ENCODE measurements around the gene EZH1.
"Not testable (repeated sequence)": the region's sequence is repeated elsewhere in the genome, so short reads cannot be mapped to it uniquely, and the experiment has no call there.

Gene EZH1

GRCh38 chr17:42744283-42744805, 496 bp downstream of the EZH1 start:
- WGBS = 5% methylated on average over 32 of the region's 32 CpGs
- Histone ChIP-seq H2BK120ac (ENCODE audit: low read depth, low read length) (peak overlapping the region; percentile 56), H3K23ac (ENCODE audit: low read length in 2 of 2) (no peak overlapping the region), H3K79me1 (replicated peaks; ENCODE audit: low read length, poor library complexity, severe bottlenecking) (peaks cover 19% of the 10 kb centered on the region), H3K9me3 (ENCODE audit: control insufficient read depth, low read length) (no peaks in the 10 kb centered on the region), H3K36me3 (ENCODE audit: control insufficient read depth in 1 of 2, insufficient read depth in 2 of 2, low read depth in 1 of 2, low read length in 2 of 2) (peaks cover 3 to 12% of the 10 kb centered on the region in 2 experiments), H3K4me3 (ENCODE audit: insufficient read depth in 1 of 2, low read depth in 1 of 2, low read length in 2 of 2) (peak overlapping the region; percentile 72 to 77), H2BK15ac (ENCODE audit: low read depth, poor library complexity, severe bottlenecking) (no peak overlapping the region), H3K4ac (ENCODE audit: low read depth in 1 of 2, low read length in 2 of 2) (no peak overlapping the region), H3K27me3 (ENCODE audit: control insufficient read depth in 1 of 2, insufficient read depth in 1 of 2, low read length in 2 of 2) (peaks cover 0 to 7% of the 10 kb centered on the region in 2 experiments), H2BK5ac (ENCODE audit: low read depth, low read length, poor library complexity, severe bottlenecking) (no peak overlapping the region), H2BK12ac (ENCODE audit: low read length in 2 of 2) (peak overlapping the region in 1 of 2 experiments; percentile 10), H3K4me2 (ENCODE audit: low read length, poor library complexity, severe bottlenecking) (peak overlapping the region; percentile 88), H3K18ac (ENCODE audit: low read depth in 1 of 2, low read length in 2 of 2) (peak overlapping the region in 1 of 2 experiments; percentile 93), H4K8ac (ENCODE audit: low read length) (peak overlapping the region; percentile 46), H4K91ac (ENCODE audit: low read length) (no peak overlapping the region), H3K14ac (ENCODE audit: low read length in 2 of 2) (peak overlapping the region in 1 of 2 experiments; percentile 94), H3K4me1 (ENCODE audit: control insufficient read depth, insufficient read depth, low read depth, low read length) (peaks cover 9% of the 10 kb centered on the region), H2AK5ac (ENCODE audit: low read length, severe bottlenecking) (no peak overlapping the region), H2AFZ (ENCODE audit: low read depth, low read length) (peak overlapping the region; percentile 80), H3K27ac (ENCODE audit: low read length, poor library complexity, severe bottlenecking) (peak overlapping the region; percentile 63), H3K9ac (ENCODE audit: low read length) (peak overlapping the region; percentile 91)
- peak; percentile 63 for DNase-seq

- H2AK5ac ChIP-seq (ENCODE audit: low read length, severe bottlenecking) = peak overlapping the region; percentile 72
- H2BK5ac ChIP-seq (ENCODE audit: low read depth, low read length, poor library complexity, severe bottlenecking) = no peak overlapping the region
- H3K14ac ChIP-seq (ENCODE audit: low read length in 2 of 2) = no peak overlapping the region
- DNase-seq = no peak
- H2AFZ ChIP-seq (ENCODE audit: low read depth, low read length) = no peak overlapping the region
- no peak overlapping the region for H4K8ac ChIP-seq (ENCODE audit: low read length)
- H3K4me2 ChIP-seq (ENCODE audit: low read length, poor library complexity, severe bottlenecking) = peak overlapping the region; percentile 88
- H2BK120ac ChIP-seq (ENCODE audit: low read depth, low read length) = no peak overlapping the region
- H3K27me3 ChIP-seq (ENCODE audit: control insufficient read depth in 1 of 2, insufficient read depth in 1 of 2, low read length in 2 of 2) = peaks cover 0 to 2% of the 10 kb centered on the region in 2 experiments
- H3K27ac ChIP-seq (ENCODE audit: low read length, poor library complexity, severe bottlenecking) = no peak overlapping the region
- peaks cover 3 to 12% of the 10 kb centered on the region in 2 experiments for H3K36me3 ChIP-seq (ENCODE audit: control insufficient read depth in 1 of 2, insufficient read depth in 2 of 2, low read depth in 1 of 2, low read length in 2 of 2)
- H3K4ac ChIP-seq (ENCODE audit: low read depth in 1 of 2, low read length in 2 of 2) = no peak overlapping the region
- no peak overlapping the region for H4K91ac ChIP-seq (ENCODE audit: low read length)
- H3K23ac ChIP-seq (ENCODE audit: low read length in 2 of 2) = no peak overlapping the region
- peak overlapping the region in 1 of 2 experiments; percentile 77 for H3K4me3 ChIP-seq (ENCODE audit: insufficient read depth in 1 of 2, low read depth in 1 of 2, low read length in 2 of 2)
- peak overlapping the region in 1 of 2 experiments; percentile 59 for H2BK12ac ChIP-seq (ENCODE audit: low read length in 2 of 2)
- H3K18ac ChIP-seq (ENCODE audit: low read depth in 1 of 2, low read length in 2 of 2) = no peak overlapping the region
- H3K9ac ChIP-seq (ENCODE audit: low read length) = peak overlapping the region; percentile 91
- WGBS = 79% methylated on average over 10 of the region's 10 CpGs
- H3K4me1 ChIP-seq (ENCODE audit: control insufficient read depth, insufficient read depth, low read depth, low read length) = peaks cover 9% of the 10 kb centered on the region
- H3K79me1 ChIP-seq (replicated peaks; ENCODE audit: low read length, poor library complexity, severe bottlenecking) = peaks cover 19% of the 10 kb centered on the region
- no peak overlapping the region for H2BK15ac ChIP-seq (ENCODE audit: low read depth, poor library complexity, severe bottlenecking)
- H3K9me3 ChIP-seq (ENCODE audit: control insufficient read depth, low read length) = no peaks in the 10 kb centered on the region
These were observed 1.1 kb downstream of the EZH1 start for GRCh38 chr17:42743595-42744282.

GRCh38 chr17:42742916-42743315, 1.9 kb downstream of the EZH1 start:
- H2BK120ac ChIP-seq (ENCODE audit: low read depth, low read length); H2AFZ ChIP-seq (ENCODE audit: low read depth, low read length); H4K91ac ChIP-seq (ENCODE audit: low read length); H3K4me3 ChIP-seq (ENCODE audit: insufficient read depth in 1 of 2, low read depth in 1 of 2, low read length in 2 of 2); H3K9ac ChIP-seq (ENCODE audit: low read length); H3K14ac ChIP-seq (ENCODE audit: low read length in 2 of 2); H4K8ac ChIP-seq (ENCODE audit: low read length); H3K4me1 ChIP-seq (ENCODE audit: control insufficient read depth, insufficient read depth, low read depth, low read length); H2BK12ac ChIP-seq (ENCODE audit: low read length in 2 of 2); H2BK5ac ChIP-seq (ENCODE audit: low read depth, low read length, poor library complexity, severe bottlenecking); H3K4me2 ChIP-seq (ENCODE audit: low read length, poor library complexity, severe bottlenecking); H3K27ac ChIP-seq (ENCODE audit: low read length, poor library complexity, severe bottlenecking); H3K18ac ChIP-seq (ENCODE audit: low read depth in 1 of 2, low read length in 2 of 2); H3K4ac ChIP-seq (ENCODE audit: low read depth in 1 of 2, low read length in 2 of 2); DNase-seq; H3K23ac ChIP-seq (ENCODE audit: low read length in 2 of 2); H2AK5ac ChIP-seq (ENCODE audit: low read length, severe bottlenecking); H3K27me3 ChIP-seq (ENCODE audit: control insufficient read depth in 1 of 2, insufficient read depth in 1 of 2, low read length in 2 of 2); H3K9me3 ChIP-seq (ENCODE audit: control insufficient read depth, low read length); H2BK15ac ChIP-seq (ENCODE audit: low read depth, poor library complexity, severe bottlenecking): not testable (repeated sequence)
- H3K79me1 ChIP-seq (replicated peaks; ENCODE audit: low read length, poor library complexity, severe bottlenecking) = peaks cover 19% of the 10 kb centered on the region
- WGBS = 97% methylated on average over 9 of the region's 11 CpGs
- peaks cover 3 to 12% of the 10 kb centered on the region in 2 experiments for H3K36me3 ChIP-seq (ENCODE audit: control insufficient read depth in 1 of 2, insufficient read depth in 2 of 2, low read depth in 1 of 2, low read length in 2 of 2)

- Histone ChIP-seq H4K91ac (ENCODE audit: low read length) (no peak overlapping the region), H3K9me3 (ENCODE audit: control insufficient read depth, low read length) (no peaks in the 10 kb centered on the region), H3K14ac (ENCODE audit: low read length in 2 of 2) (no peak overlapping the region), H2AFZ (ENCODE audit: low read depth, low read length) (no peak overlapping the region), H3K4me2 (ENCODE audit: low read length, poor library complexity, severe bottlenecking) (no peak overlapping the region), H2BK15ac (ENCODE audit: low read depth, poor library complexity, severe bottlenecking) (no peak overlapping the region), H2AK5ac (ENCODE audit: low read length, severe bottlenecking) (no peak overlapping the region), H3K36me3 (ENCODE audit: control insufficient read depth in 1 of 2, insufficient read depth in 2 of 2, low read depth in 1 of 2, low read length in 2 of 2) (peaks cover 7 to 12% of the 10 kb centered on the region in 2 experiments), H2BK120ac (ENCODE audit: low read depth, low read length) (no peak overlapping the region), H3K18ac (ENCODE audit: low read depth in 1 of 2, low read length in 2 of 2) (no peak overlapping the region), H3K27ac (ENCODE audit: low read length, poor library complexity, severe bottlenecking) (no peak overlapping the region), H3K79me1 (replicated peaks; ENCODE audit: low read length, poor library complexity, severe bottlenecking) (peaks cover 28% of the 10 kb centered on the region), H2BK5ac (ENCODE audit: low read depth, low read length, poor library complexity, severe bottlenecking) (no peak overlapping the region), H3K23ac (ENCODE audit: low read length in 2 of 2) (no peak overlapping the region), H3K4me1 (ENCODE audit: control insufficient read depth, insufficient read depth, low read depth, low read length) (peaks cover 10% of the 10 kb centered on the region), H2BK12ac (ENCODE audit: low read length in 2 of 2) (no peak overlapping the region), H3K9ac (ENCODE audit: low read length) (no peak overlapping the region), H4K8ac (ENCODE audit: low read length) (no peak overlapping the region), H3K4me3 (ENCODE audit: insufficient read depth in 1 of 2, low read depth in 1 of 2, low read length in 2 of 2) (no peak overlapping the region), H3K4ac (ENCODE audit: low read depth in 1 of 2, low read length in 2 of 2) (no peak overlapping the region), H3K27me3 (ENCODE audit: control insufficient read depth in 1 of 2, insufficient read depth in 1 of 2, low read length in 2 of 2) (no peaks in the 10 kb centered on the region)
- no CpG with 5 or more reads among the region's 1 CpG for WGBS
- DNase-seq = no peak
These were observed 4.1 kb downstream of the EZH1 start for GRCh38 chr17:42740699-42741098.

All from mesenchymal stem cell (in vitro differentiated cells and primary cell).